PFSK-1 (cell line): Measurements from ENCODE around the gene EFHC2.

ENCODE experiments used
- POLR2AphosphoS5 ChIP-seq: IDR thresholded peaks from 2 replicates; pipeline ENCODE4 v1.6.1; 2012; ENCODE audit warnings: low read depth, mild to moderate bottlenecking, control low read depth, low read length, moderate library complexity
- SIN3A ChIP-seq: IDR thresholded peaks from 2 replicates; pipeline ENCODE4 v1.6.1; 2012; ENCODE audit warnings: mild to moderate bottlenecking, low read length, moderate library complexity, borderline replicate concordance; ENCODE audit not compliant: insufficient read depth
- TF ChIP-seq, protein P1 (sequence below), 2 experiments: IDR thresholded peaks; 2 replicates each; pipeline versions ENCODE4 v1.6.1 to v1.8.0; 2011 to 2012; ENCODE audit warnings: low read depth in 2 of 2, low read length in 2 of 2, control low read depth in 1 of 2, inconsistent platforms in 1 of 2, mild to moderate bottlenecking in 1 of 2, moderate library complexity in 1 of 2; ENCODE audit not compliant: insufficient read depth in 1 of 2

GRCh38 chrX:44261286-44261685, 82.2 kb downstream of the EFHC2 start:
- TF ChIP-seq POLR2AphosphoS5: no peak
- no peak for TF ChIP-seq SIN3A
- TF ChIP-seq, protein P1, sequence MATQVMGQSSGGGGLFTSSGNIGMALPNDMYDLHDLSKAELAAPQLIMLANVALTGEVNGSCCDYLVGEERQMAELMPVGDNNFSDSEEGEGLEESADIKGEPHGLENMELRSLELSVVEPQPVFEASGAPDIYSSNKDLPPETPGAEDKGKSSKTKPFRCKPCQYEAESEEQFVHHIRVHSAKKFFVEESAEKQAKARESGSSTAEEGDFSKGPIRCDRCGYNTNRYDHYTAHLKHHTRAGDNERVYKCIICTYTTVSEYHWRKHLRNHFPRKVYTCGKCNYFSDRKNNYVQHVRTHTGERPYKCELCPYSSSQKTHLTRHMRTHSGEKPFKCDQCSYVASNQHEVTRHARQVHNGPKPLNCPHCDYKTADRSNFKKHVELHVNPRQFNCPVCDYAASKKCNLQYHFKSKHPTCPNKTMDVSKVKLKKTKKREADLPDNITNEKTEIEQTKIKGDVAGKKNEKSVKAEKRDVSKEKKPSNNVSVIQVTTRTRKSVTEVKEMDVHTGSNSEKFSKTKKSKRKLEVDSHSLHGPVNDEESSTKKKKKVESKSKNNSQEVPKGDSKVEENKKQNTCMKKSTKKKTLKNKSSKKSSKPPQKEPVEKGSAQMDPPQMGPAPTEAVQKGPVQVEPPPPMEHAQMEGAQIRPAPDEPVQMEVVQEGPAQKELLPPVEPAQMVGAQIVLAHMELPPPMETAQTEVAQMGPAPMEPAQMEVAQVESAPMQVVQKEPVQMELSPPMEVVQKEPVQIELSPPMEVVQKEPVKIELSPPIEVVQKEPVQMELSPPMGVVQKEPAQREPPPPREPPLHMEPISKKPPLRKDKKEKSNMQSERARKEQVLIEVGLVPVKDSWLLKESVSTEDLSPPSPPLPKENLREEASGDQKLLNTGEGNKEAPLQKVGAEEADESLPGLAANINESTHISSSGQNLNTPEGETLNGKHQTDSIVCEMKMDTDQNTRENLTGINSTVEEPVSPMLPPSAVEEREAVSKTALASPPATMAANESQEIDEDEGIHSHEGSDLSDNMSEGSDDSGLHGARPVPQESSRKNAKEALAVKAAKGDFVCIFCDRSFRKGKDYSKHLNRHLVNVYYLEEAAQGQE (IDR thresholded peaks at IDR 0.05; ENCODE audit: insufficient read depth in 1 of 2, low read depth in 2 of 2, low read length in 2 of 2): no peak
